H9 (cell line): Measurements from ENCODE around the gene GALNT12. TPM values are rescaled to one million over a fixed set of nuclear protein-coding genes. Genes with fewer than 3 reads are reported as not detected.

Experiments used
- DNase-seq: peaks from one replicate; pipeline ENCODE4 v3.0.0-alpha.2; 2017
- H2AFZ ChIP-seq: one replicate; pipeline ENCODE4 v1.6.1; 2013; ENCODE audit warnings: mild to moderate bottlenecking, low read length, control low read depth, moderate library complexity
- H2AK5ac ChIP-seq: 2 replicates; pipeline ENCODE4 v1.6.1; 2013; ENCODE audit warnings: low read length, control low read depth, mixed read lengths; ENCODE audit not compliant: insufficient read length
- H2BK120ac ChIP-seq: one replicate; pipeline ENCODE4 v1.6.1; 2013; ENCODE audit warnings: low read depth, mild to moderate bottlenecking, low read length, control low read depth, inconsistent platforms; ENCODE audit not compliant: poor library complexity, severe bottlenecking
- H2BK12ac ChIP-seq: 2 replicates; pipeline ENCODE4 v1.6.1; 2013; ENCODE audit warnings: low read length, control low read depth, mixed read lengths, low read depth; ENCODE audit not compliant: insufficient read length
- H2BK15ac ChIP-seq: 2 replicates; pipeline ENCODE4 v1.6.1; 2013; ENCODE audit warnings: low read depth, low read length, control low read depth
- H2BK20ac ChIP-seq: one replicate; pipeline ENCODE4 v1.6.1; 2013; ENCODE audit warnings: low read depth, mild to moderate bottlenecking, low read length, control low read depth, inconsistent platforms; ENCODE audit not compliant: poor library complexity, severe bottlenecking
- H2BK5ac ChIP-seq: 2 replicates; pipeline ENCODE4 v1.6.1; 2013; ENCODE audit warnings: low read length, control low read depth, mixed read lengths; ENCODE audit not compliant: insufficient read length
- H3K14ac ChIP-seq: 2 replicates; pipeline ENCODE4 v1.6.1; 2013; ENCODE audit warnings: low read length, control low read depth; ENCODE audit not compliant: insufficient read depth
- H3K18ac ChIP-seq: 2 replicates; pipeline ENCODE4 v1.6.1; 2013; ENCODE audit warnings: low read depth, mild to moderate bottlenecking, mixed read lengths, low read length, control low read depth; ENCODE audit not compliant: insufficient read length
- H3K23ac ChIP-seq: 2 replicates; pipeline ENCODE4 v1.6.1; 2013; ENCODE audit warnings: low read length, control low read depth, mixed read lengths, low read depth; ENCODE audit not compliant: insufficient read length
- H3K23me2 ChIP-seq: 2 replicates; pipeline ENCODE4 v1.6.1; 2013; ENCODE audit warnings: low read depth, mild to moderate bottlenecking, mixed read lengths, low read length, control low read depth; ENCODE audit not compliant: insufficient read length, poor library complexity, severe bottlenecking
- H3K27ac ChIP-seq: 2 replicates; pipeline ENCODE4 v1.5.1; 2013; ENCODE audit warnings: low read length, control low read depth, mixed read lengths, low read depth; ENCODE audit not compliant: insufficient read length
- H3K27me3 ChIP-seq: 2 replicates; pipeline ENCODE4 v1.6.1; 2013; ENCODE audit warnings: low read length, control low read depth, inconsistent platforms; ENCODE audit not compliant: insufficient read depth
- H3K4ac ChIP-seq: 2 replicates; pipeline ENCODE4 v1.6.1; 2013; ENCODE audit warnings: low read depth, mild to moderate bottlenecking, control low read depth, inconsistent platforms, low read length, moderate library complexity
- H3K4me1 ChIP-seq: 2 replicates; pipeline ENCODE4 v1.6.1; 2013; ENCODE audit warnings: low read length, control low read depth, inconsistent platforms; ENCODE audit not compliant: insufficient read depth
- H3K4me2 ChIP-seq: 2 replicates; pipeline ENCODE4 v1.6.1; 2013; ENCODE audit warnings: low read length, control low read depth, mixed read lengths; ENCODE audit not compliant: insufficient read length, insufficient read depth
- H3K56ac ChIP-seq: 2 replicates; pipeline ENCODE4 v1.6.1; 2013; ENCODE audit warnings: low read depth, mild to moderate bottlenecking, mixed read lengths, low read length, control low read depth; ENCODE audit not compliant: insufficient read length
- H3K79me1 ChIP-seq: 2 replicates; pipeline ENCODE4 v1.6.1; 2013; ENCODE audit warnings: low read depth, mild to moderate bottlenecking, moderate library complexity, low read length, control low read depth, inconsistent platforms; ENCODE audit not compliant: insufficient read depth, poor library complexity, severe bottlenecking
- H3K79me2 ChIP-seq: 2 replicates; pipeline ENCODE4 v1.6.1; 2013; ENCODE audit warnings: low read length, control low read depth, inconsistent platforms; ENCODE audit not compliant: insufficient read depth
- H3K9ac ChIP-seq: 2 replicates; pipeline ENCODE4 v1.6.1; 2013; ENCODE audit warnings: low read length, control low read depth, mixed read lengths; ENCODE audit not compliant: insufficient read length; ENCODE audit errors: extremely low read depth
- H3K9me3 ChIP-seq: one replicate; pipeline ENCODE4 v1.6.1; 2013; ENCODE audit warnings: low read depth, low read length, inconsistent platforms; ENCODE audit not compliant: control insufficient read depth
- H3T11ph ChIP-seq: one replicate; pipeline ENCODE4 v1.6.1; 2013; ENCODE audit warnings: mild to moderate bottlenecking, low read length, control low read depth, inconsistent platforms
- H4K20me1 ChIP-seq: one replicate; pipeline ENCODE4 v1.6.1; 2013; ENCODE audit not compliant: control insufficient read depth, insufficient read length, insufficient read depth
- H4K5ac ChIP-seq: 2 replicates; pipeline ENCODE4 v1.6.1; 2013; ENCODE audit warnings: low read depth, mild to moderate bottlenecking, mixed read lengths, low read length, control low read depth; ENCODE audit not compliant: insufficient read length
- H4K8ac ChIP-seq: replicated peaks from 2 replicates; pipeline ENCODE4 v1.6.1; 2013; ENCODE audit warnings: low read length, control low read depth, mixed read lengths, low read depth; ENCODE audit not compliant: insufficient read length
- H4K91ac ChIP-seq: 2 replicates; pipeline ENCODE4 v1.6.1; 2013; ENCODE audit warnings: low read depth, mild to moderate bottlenecking, moderate library complexity, mixed read lengths, low read length, control low read depth; ENCODE audit not compliant: insufficient read length
- H3K27ac Mint-ChIP-seq, 3 experiments: 2 replicates in 2 of 3; 3 replicates in 1 of 3; pipeline ENCODE4 v1.8.0; 2020 to 2021; ENCODE audit warnings: mixed read lengths in 3 of 3, mild to moderate bottlenecking in 1 of 3, moderate library complexity in 1 of 3
- H3K27me3 Mint-ChIP-seq: 2 replicates; pipeline ENCODE4 v1.8.0; 2021; ENCODE audit warnings: low read depth, mild to moderate bottlenecking, moderate library complexity, mixed read lengths
- H3K36me3 Mint-ChIP-seq, 3 experiments: 2 replicates in 2 of 3; 3 replicates in 1 of 3; pipeline ENCODE4 v1.8.0; 2020 to 2021; ENCODE audit warnings: low read depth in 3 of 3, mixed read lengths in 3 of 3; ENCODE audit not compliant: insufficient read depth in 1 of 3
- H3K4me1 Mint-ChIP-seq, 2 experiments: 2 replicates each; pipeline ENCODE4 v1.8.0; 2020; ENCODE audit warnings: mixed read lengths in 2 of 2
- H3K4me3 Mint-ChIP-seq, 2 experiments: 2 replicates in 1 of 2; 3 replicates in 1 of 2; pipeline ENCODE4 v1.8.0; 2020 to 2021; ENCODE audit warnings: mild to moderate bottlenecking in 2 of 2, mixed read lengths in 2 of 2, moderate library complexity in 1 of 2
- H3K9me3 Mint-ChIP-seq, 2 experiments: 2 replicates in 1 of 2; 3 replicates in 1 of 2; pipeline ENCODE4 v1.8.0; 2020; ENCODE audit warnings: mild to moderate bottlenecking in 2 of 2, mixed read lengths in 2 of 2, moderate library complexity in 1 of 2
- WGBS: extraction: QIAGEN DNeasy Blood & Tissue Kit; methylation state at CpG from one replicate; pipeline ENCODE4 v1.1.7; 2013; ENCODE audit warnings: missing lambda C conversion rate, low lambda C conversion rate, mixed read lengths; ENCODE audit not compliant: insufficient read length; ENCODE audit errors: extremely low coverage; 5-methylcytosine and 5-hydroxymethylcytosine counted together
- total RNA-seq: library from RNA; stranded (reverse); gene quantifications from 2 replicates; pipeline ENCODE4 v1.2.1, GENCODE V29; 2021
- TF ChIP-seq, protein P1 (sequence below): fragments of 200-600 bp; sonication (generic); conservative IDR thresholded peaks from 3 replicates; pipeline ENCODE4 v1.8.0; 2021; ENCODE audit warnings: antibody characterized with exemption, mild to moderate bottlenecking

The GALNT12 gene
- total RNA-seq, 1 experiment from 2014 or later, result 18.0 TPM

DNA sequence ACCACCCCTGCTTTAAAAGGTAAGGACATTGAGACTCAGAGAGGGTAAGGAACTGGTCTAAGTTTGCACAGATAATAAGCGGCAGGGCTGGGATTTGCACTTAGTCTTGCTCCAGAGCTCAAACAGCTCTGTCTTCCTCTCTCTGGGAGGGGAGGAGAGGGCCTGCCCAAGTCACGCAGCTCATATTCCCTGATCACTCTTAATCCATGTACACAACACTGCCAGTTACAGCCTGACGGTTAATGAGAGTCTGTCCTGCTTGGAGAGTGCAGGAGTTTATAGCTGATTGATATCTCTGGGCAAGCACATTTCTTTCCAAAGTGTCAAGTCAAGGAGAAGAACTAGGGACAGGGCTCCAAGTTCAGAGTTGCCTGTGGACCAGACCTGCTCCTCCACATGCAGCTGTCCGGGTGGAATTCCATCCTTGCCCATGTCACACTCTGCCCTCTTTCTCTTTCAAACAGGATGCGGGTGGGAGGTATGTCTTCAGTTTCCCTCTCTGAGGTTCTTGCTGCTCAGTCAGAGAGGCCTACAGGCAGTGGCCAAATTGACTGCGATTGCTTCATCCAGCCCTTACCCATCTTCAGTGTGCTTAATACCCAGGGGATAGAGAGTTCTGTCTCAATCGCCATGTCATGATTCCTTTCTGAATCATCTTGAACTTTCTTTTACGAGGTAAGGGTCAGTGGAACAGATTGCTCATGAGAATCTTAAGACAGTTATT is 54.5 kb downstream of the GALNT12 start:
- Histone ChIP-seq H3K23ac (no peak overlapping the region), H2BK5ac (no peak overlapping the region), H3K27ac (no peak overlapping the region), H3K4ac (no peak overlapping the region), H2AK5ac (no peak overlapping the region), H2BK12ac (no peak overlapping the region), H3K79me2 (no peaks in the 10 kb centered on the region), H2BK20ac (no peak overlapping the region), H3K9ac (no peak overlapping the region), H3K14ac (no peak overlapping the region), H4K5ac (no peak overlapping the region), H3K4me2 (no peak overlapping the region), H3K18ac (no peak overlapping the region), H3T11ph (no peak overlapping the region), H3K79me1 (no peaks in the 10 kb centered on the region), H2BK120ac (no peak overlapping the region), H3K9me3 (peaks cover 5% of the 10 kb centered on the region), H2BK15ac (no peak overlapping the region), H4K20me1 (no peaks in the 10 kb centered on the region), H3K56ac (no peak overlapping the region), H3K4me1 (no peaks in the 10 kb centered on the region), H4K91ac (no peak overlapping the region), H3K27me3 (no peaks in the 10 kb centered on the region), H2AFZ (no peak overlapping the region), H3K23me2 (no peaks in the 10 kb centered on the region), H4K8ac (no peak overlapping the region)
- Mint-ChIP-seq H3K4me3 (no peak overlapping the region), H3K36me3 (no peaks in the 10 kb centered on the region), H3K27ac (no peak overlapping the region), H3K4me1 (no peaks in the 10 kb centered on the region; a peak in 1 of 4 replicates), H3K9me3 (no peaks in the 10 kb centered on the region; a peak in 1 of 5 replicates), H3K27me3 (peaks cover 12% of the 10 kb centered on the region)
- TF ChIP-seq, protein P1, sequence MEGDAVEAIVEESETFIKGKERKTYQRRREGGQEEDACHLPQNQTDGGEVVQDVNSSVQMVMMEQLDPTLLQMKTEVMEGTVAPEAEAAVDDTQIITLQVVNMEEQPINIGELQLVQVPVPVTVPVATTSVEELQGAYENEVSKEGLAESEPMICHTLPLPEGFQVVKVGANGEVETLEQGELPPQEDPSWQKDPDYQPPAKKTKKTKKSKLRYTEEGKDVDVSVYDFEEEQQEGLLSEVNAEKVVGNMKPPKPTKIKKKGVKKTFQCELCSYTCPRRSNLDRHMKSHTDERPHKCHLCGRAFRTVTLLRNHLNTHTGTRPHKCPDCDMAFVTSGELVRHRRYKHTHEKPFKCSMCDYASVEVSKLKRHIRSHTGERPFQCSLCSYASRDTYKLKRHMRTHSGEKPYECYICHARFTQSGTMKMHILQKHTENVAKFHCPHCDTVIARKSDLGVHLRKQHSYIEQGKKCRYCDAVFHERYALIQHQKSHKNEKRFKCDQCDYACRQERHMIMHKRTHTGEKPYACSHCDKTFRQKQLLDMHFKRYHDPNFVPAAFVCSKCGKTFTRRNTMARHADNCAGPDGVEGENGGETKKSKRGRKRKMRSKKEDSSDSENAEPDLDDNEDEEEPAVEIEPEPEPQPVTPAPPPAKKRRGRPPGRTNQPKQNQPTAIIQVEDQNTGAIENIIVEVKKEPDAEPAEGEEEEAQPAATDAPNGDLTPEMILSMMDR, result no peak
- WGBS, result no CpG with 5 or more reads among the region's 8 CpGs
- DNase-seq, result no peak
